SK-N-SH (cell line): Measurements from ENCODE around the gene ARHGAP26. TPM values are rescaled to one million over a fixed set of nuclear protein-coding genes. Genes with fewer than 3 reads are reported as not detected.

Source experiments
- CTCF ChIA-PET: fragments of 300-600, 350-600 bp; formaldehyde crosslinking; extraction: SDS; loops from one replicate; lab custom pipeline; 2021; lab: Yijun Ruan, JAX
- POLR2A ChIA-PET: fragments of 350-600 bp; sonication (Branson Sonifier 250); formaldehyde crosslinking; extraction: SDS; loops from one replicate; lab custom pipeline; 2020; ENCODE audit warnings: antibody characterized with exemption, inconsistent platforms; lab: Yijun Ruan, JAX
- DNase-seq: peaks from one replicate; pipeline ENCODE4 v3.0.0; 2012
- H2AFZ ChIP-seq: fragments of 200-600 bp; sonication (generic); 2 replicates; pipeline ENCODE4 v1.8.1; 2016; ENCODE audit warnings: antibody characterized with exemption, mild to moderate bottlenecking, low read depth
- H3F3A ChIP-seq: fragments of 200-600 bp; sonication (generic); replicated peaks from 2 replicates; pipeline ENCODE3; 2016; ENCODE audit warnings: antibody characterized with exemption, mild to moderate bottlenecking; ENCODE audit not compliant: insufficient read depth
- H3K27ac ChIP-seq, 2 experiments: fragments of 200-500 bp in 1 of 2; fragments of 200-600 bp in 1 of 2; sonication (Bioruptor generic) in 1 of 2; sonication (generic), shearing (Covaris generic) in 1 of 2; 2 replicates each; pipeline versions ENCODE4 v1.5.1 to v1.6.1; 2014 to 2016; ENCODE audit warnings: low read depth in 2 of 2, inconsistent platforms in 1 of 2, low read length in 1 of 2, mild to moderate bottlenecking in 1 of 2, mixed read lengths in 1 of 2
- H3K27me3 ChIP-seq: fragments of 200-600 bp; sonication (generic), shearing (Covaris generic); 2 replicates; pipeline ENCODE4 v1.6.1; 2016; ENCODE audit warnings: mixed run types; ENCODE audit not compliant: insufficient read depth
- H3K36me3 ChIP-seq, 2 experiments: fragments of 200-500 bp in 1 of 2; fragments of 200-600 bp in 1 of 2; sonication (Bioruptor generic) in 1 of 2; sonication (generic) in 1 of 2; replicated peaks in 1 of 2; 2 replicates each; pipeline versions ENCODE3 to v1.5.1; 2014 to 2016; ENCODE audit warnings: low read length in 1 of 2, mild to moderate bottlenecking in 1 of 2; ENCODE audit not compliant: insufficient read depth in 2 of 2, control insufficient read depth in 1 of 2
- H3K4me1 ChIP-seq, 2 experiments: fragments of 200-500 bp in 1 of 2; fragments of 200-600 bp in 1 of 2; sonication (Bioruptor generic) in 1 of 2; sonication (generic), shearing (Covaris generic) in 1 of 2; 2 replicates each; pipeline versions ENCODE4 v1.5.1 to v1.6.1; 2014 to 2016; ENCODE audit warnings: low read depth in 1 of 2, low read length in 1 of 2, mixed run types in 1 of 2; ENCODE audit not compliant: insufficient read depth in 2 of 2, control insufficient read depth in 1 of 2
- H3K4me2 ChIP-seq: fragments of 200-600 bp; sonication (generic), shearing (Covaris generic); 2 replicates; pipeline ENCODE4 v1.6.1; 2017; ENCODE audit warnings: mixed run types
- H3K4me3 ChIP-seq, 2 experiments: fragments of 200-500 bp in 1 of 2; fragments of 200-600 bp in 1 of 2; sonication (Bioruptor generic) in 1 of 2; sonication (generic), shearing (Covaris generic) in 1 of 2; 2 replicates each; pipeline versions ENCODE4 v1.5.1 to v1.8.1; 2014 to 2016; ENCODE audit warnings: low read depth in 2 of 2, inconsistent platforms in 1 of 2, low read length in 1 of 2, mild to moderate bottlenecking in 1 of 2, mixed read lengths in 1 of 2, moderate library complexity in 1 of 2
- H3K79me2 ChIP-seq: fragments of 200-600 bp; sonication (generic); 2 replicates; pipeline ENCODE4 v1.8.1; 2017; ENCODE audit warnings: mild to moderate bottlenecking; ENCODE audit not compliant: insufficient read depth
- H3K9ac ChIP-seq: fragments of 200-600 bp; sonication (generic); 2 replicates; pipeline ENCODE4 v1.6.1; 2017; ENCODE audit warnings: mixed run types
- H3K9me2 ChIP-seq: fragments of 200-600 bp; sonication (generic); 2 replicates; pipeline ENCODE4 v1.6.1; 2017; ENCODE audit warnings: mixed run types
- H3K9me3 ChIP-seq: fragments of 200-600 bp; sonication (generic); 2 replicates; pipeline ENCODE4 v1.6.1; 2017; ENCODE audit warnings: mixed run types, mild to moderate bottlenecking, moderate library complexity
- H4K20me1 ChIP-seq: fragments of 200-600 bp; sonication (generic); 2 replicates; pipeline ENCODE4 v1.6.1; 2017; ENCODE audit warnings: mild to moderate bottlenecking, mixed run types; ENCODE audit not compliant: insufficient read depth
- EZH2phosphoT487 ChIP-seq: fragments of 200-600 bp; sonication (generic); IDR thresholded peaks from 2 replicates; pipeline ENCODE4 v1.6.1; 2017; ENCODE audit warnings: low read depth, mixed run types, mild to moderate bottlenecking, antibody characterized with exemption, moderate library complexity, borderline replicate concordance
- FOXM1 ChIP-seq: IDR thresholded peaks from 2 replicates; pipeline ENCODE4 v1.4.0; 2012; ENCODE audit warnings: low read depth, mild to moderate bottlenecking
- GABPA ChIP-seq: IDR thresholded peaks from 2 replicates; pipeline ENCODE4 v1.4.0; 2012; ENCODE audit warnings: low read depth, mild to moderate bottlenecking
- RCOR1 ChIP-seq: fragments of 150-350 bp; IDR thresholded peaks from 2 replicates; pipeline ENCODE4 v1.6.1; 2017; ENCODE audit warnings: antibody characterized with exemption, low read length
- SIN3A ChIP-seq: IDR thresholded peaks from 2 replicates; pipeline ENCODE4 v1.6.1; 2012; ENCODE audit warnings: low read depth, mild to moderate bottlenecking, low read length, moderate library complexity, borderline replicate concordance
- SMC3 ChIP-seq: IDR thresholded peaks from 2 replicates; pipeline ENCODE4 v1.6.1; 2012; ENCODE audit warnings: low read depth, low read length, improper control_type of control experiment
- TAF1 ChIP-seq: IDR thresholded peaks from 2 replicates; pipeline ENCODE4 v1.6.1; 2012; ENCODE audit warnings: low read depth, mild to moderate bottlenecking, low read length, moderate library complexity, borderline replicate concordance
- TCF12 ChIP-seq: IDR thresholded peaks from 2 replicates; pipeline ENCODE4 v1.4.0; 2012
- TEAD4 ChIP-seq: IDR thresholded peaks from 2 replicates; pipeline ENCODE4 v1.4.0; 2012; ENCODE audit warnings: mild to moderate bottlenecking, borderline replicate concordance; ENCODE audit not compliant: insufficient read depth
- WGBS: methylation state at CpG from one replicate; pipeline ENCODE4 v1.1.6; 2017; ENCODE audit warnings: low lambda C conversion rate; 5-methylcytosine and 5-hydroxymethylcytosine counted together
- polyA plus RNA-seq, 3 experiments: library from polyadenylated mRNA; depleted of rRNA; stranded (reverse); fragments of >200 nt; gene quantifications; 2 replicates each; pipeline ENCODE4 v1.2.3, GENCODE V29; 2012
- TF ChIP-seq, protein P1 (sequence below): IDR thresholded peaks from 2 replicates; pipeline ENCODE4 v1.4.0; 2012; ENCODE audit warnings: low read depth, borderline replicate concordance
- TF ChIP-seq, protein P2 (sequence below): IDR thresholded peaks from 2 replicates; pipeline ENCODE4 v1.6.1; 2012; ENCODE audit warnings: mild to moderate bottlenecking, low read depth, low read length, moderate library complexity

The ARHGAP26 gene
- polyA plus RNA-seq, 1 of the 3 experiments (the other 2 are of a cell fraction) = 6.1 TPM

DNA sequence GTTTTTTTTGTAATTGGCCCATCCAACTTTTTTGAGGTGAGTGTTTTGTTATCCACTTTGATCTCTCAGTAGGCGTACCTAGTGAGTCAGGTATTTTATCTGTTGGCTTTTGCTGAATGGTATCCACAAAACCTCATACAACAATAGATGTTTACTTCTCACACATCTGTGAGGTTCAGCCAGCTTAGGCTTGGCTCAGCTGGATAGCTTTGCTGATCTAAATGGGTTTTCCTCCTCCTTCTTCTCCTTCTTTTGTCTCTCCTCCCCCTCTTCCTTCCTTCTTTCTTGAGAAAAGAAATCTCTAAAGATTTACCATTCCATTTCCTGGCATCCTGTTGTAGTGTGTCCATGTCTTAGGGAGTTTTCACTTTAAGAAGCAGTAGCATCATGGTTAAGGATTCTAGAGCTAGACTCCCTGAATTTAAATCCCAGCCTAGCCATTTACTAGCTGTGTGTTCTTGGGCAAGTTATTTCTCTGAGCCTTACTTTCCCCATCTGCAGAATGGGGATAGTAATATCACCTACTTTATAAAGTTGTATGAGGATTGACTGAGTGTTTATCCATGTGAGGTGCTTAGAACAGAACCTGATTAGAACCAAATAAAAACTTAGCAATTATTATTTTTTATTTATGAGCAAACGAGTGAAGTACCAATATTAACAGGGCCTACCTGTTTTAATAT, 126.3 kb downstream of the ARHGAP26 start (continued):
- TF ChIP-seq, protein P1, sequence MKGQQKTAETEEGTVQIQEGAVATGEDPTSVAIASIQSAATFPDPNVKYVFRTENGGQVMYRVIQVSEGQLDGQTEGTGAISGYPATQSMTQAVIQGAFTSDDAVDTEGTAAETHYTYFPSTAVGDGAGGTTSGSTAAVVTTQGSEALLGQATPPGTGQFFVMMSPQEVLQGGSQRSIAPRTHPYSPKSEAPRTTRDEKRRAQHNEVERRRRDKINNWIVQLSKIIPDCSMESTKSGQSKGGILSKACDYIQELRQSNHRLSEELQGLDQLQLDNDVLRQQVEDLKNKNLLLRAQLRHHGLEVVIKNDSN = no peak
- TF ChIP-seq, all 33 proteins: peak for 0

DNA sequence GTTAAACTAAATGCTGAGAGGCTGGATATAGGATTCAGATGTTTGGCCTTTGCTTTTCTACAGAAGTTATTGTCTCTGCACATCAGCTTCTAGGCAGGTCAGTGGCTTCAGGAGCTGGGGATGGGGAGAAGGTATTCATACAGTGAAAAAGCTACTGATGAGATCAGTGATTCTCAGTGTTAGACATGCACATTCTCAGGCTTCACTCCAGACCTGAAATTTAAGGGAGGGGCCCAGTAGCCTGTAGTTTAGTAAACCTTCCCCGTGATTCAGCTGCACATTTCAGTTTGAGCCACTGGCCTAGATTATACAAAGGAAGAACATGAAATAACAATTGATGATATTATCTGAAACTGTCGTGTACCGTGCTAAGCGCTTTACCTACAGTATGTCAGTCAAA, 127.2 kb downstream of the ARHGAP26 start:
- Histone ChIP-seq H3K79me2 (no peaks in the 10 kb centered on the region), H3K9me2 (no peaks in the 10 kb centered on the region), H3K4me2 (no peak overlapping the region), H2AFZ (no peak overlapping the region), H4K20me1 (no peaks in the 10 kb centered on the region), H3K9ac (no peak overlapping the region), H3K27ac (no peak overlapping the region), H3K4me1 (peaks cover 3 to 11% of the 10 kb centered on the region in 2 experiments; a peak in 2 of 4 replicates), H3K4me3 (no peak overlapping the region), H3F3A (peaks cover 11% of the 10 kb centered on the region), H3K9me3 (no peaks in the 10 kb centered on the region), H3K36me3 (peaks cover 0 to 41% of the 10 kb centered on the region in 2 experiments), H3K27me3 (no peaks in the 10 kb centered on the region)
- no peak for DNase-seq
- ChIA-PET POLR2A (no interaction called here), CTCF (interaction anchor here (0.9 to 6.1 kb wide), 8 partner anchors 9 to 242 kb away, joined by 3 to 51 read pairs (median 6); no protein-coding TSS in a partner anchor)
- WGBS = 85% methylated on average over 4 of the region's 4 CpGs
- TF ChIP-seq FOXM1 = no peak

DNA sequence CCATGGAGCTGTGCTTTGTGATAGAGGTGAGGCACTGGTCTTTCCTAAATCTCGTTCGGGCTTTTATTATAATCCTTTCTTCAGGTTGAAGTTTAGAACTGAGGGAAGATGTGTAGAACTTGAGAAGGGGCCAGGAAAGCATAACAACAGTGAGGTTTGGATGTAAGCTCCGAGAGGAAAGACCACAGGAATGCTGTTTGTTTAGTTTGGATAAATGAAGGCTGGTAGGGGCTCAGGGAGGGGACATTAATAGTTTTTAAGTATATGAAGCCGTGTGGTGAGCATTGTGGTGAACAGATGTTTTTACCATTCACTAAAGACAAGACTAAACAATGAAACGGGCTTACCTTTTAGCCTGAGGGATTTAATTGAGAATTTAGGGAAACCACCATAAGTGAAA, 130.8 kb downstream of the ARHGAP26 start:
- H3K9me2 ChIP-seq = no peaks in the 10 kb centered on the region
- no peak overlapping the region for H3K4me3 ChIP-seq
- peaks cover 6% of the 10 kb centered on the region for H3F3A ChIP-seq
- peaks cover under 1 to 68% of the 10 kb centered on the region in 2 experiments for H3K36me3 ChIP-seq
- no peak overlapping the region for H3K4me2 ChIP-seq
- ChIA-PET POLR2A (no interaction called here), CTCF (interaction anchor here (2.5 to 6.1 kb wide), 2 partner anchors 12 to 187 kb away, joined by 15 to 51 read pairs; no protein-coding TSS in a partner anchor)
- H3K9ac ChIP-seq = no peak overlapping the region
- H3K4me1 ChIP-seq = peaks cover 3 to 8% of the 10 kb centered on the region in 2 experiments; a peak in 2 of 4 replicates
- H4K20me1 ChIP-seq = no peaks in the 10 kb centered on the region
- H3K9me3 ChIP-seq = no peaks in the 10 kb centered on the region
- H3K27ac ChIP-seq = no peak overlapping the region
- WGBS = 73% methylated on average over 5 of the region's 5 CpGs
- H2AFZ ChIP-seq = no peak overlapping the region
- no peaks in the 10 kb centered on the region for H3K27me3 ChIP-seq
- no peak for DNase-seq
- H3K79me2 ChIP-seq = no peaks in the 10 kb centered on the region
- no peak for TF ChIP-seq TAF1
- TF ChIP-seq TCF12 = 0 out of 2 replicates have a peak, but pooled peaks have one; percentile 4
- TF ChIP-seq, all 33 proteins: peak for 1

DNA sequence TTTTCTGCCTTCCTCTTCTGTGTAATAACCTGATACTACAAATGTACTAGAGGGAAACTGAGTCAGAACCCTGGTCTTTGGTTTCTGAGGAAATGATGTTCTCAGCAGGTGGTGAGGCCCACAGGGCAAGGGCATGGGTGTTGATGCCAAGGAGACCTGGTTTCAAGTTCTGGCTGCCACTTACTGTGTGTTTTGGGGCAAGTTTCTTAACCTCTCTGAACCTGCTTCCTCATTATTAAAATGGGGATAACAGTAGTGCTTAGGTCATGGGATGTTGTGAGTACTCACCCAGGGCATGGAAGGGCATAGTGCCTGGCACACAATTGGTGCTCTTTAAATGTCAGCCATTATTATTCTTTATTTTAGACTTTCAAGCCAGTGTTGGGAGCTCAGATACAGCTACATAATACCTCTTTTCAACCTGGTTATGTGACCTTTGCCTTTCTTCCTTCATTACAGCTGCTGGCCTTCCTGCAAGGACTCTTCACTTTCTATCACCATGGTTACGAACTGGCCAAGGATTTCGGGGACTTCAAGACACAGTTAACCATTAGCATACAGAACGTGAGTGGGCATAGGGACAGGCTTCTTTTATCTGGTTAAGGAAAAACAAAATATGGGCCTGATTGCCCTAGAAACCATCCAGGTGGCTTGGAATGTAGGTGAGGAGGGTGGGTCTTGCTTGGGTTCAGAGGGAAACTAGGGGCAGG, 131.5 kb downstream of the ARHGAP26 start:
- WGBS = 100% methylated on average over 3 of the region's 3 CpGs
- Histone ChIP-seq H3K9ac (no peak overlapping the region), H3K4me2 (no peak overlapping the region), H3F3A (no peaks in the 10 kb centered on the region), H2AFZ (no peak overlapping the region), H4K20me1 (no peaks in the 10 kb centered on the region), H3K9me2 (no peaks in the 10 kb centered on the region), H3K4me1 (peaks cover 3 to 5% of the 10 kb centered on the region in 2 experiments; a peak in 2 of 4 replicates), H3K27ac (no peak overlapping the region), H3K27me3 (no peaks in the 10 kb centered on the region), H3K4me3 (no peak overlapping the region), H3K36me3 (peaks cover 5 to 70% of the 10 kb centered on the region in 2 experiments), H3K9me3 (no peaks in the 10 kb centered on the region), H3K79me2 (no peaks in the 10 kb centered on the region)
- ChIA-PET POLR2A (no interaction called here), CTCF (interaction anchor here (6.1 kb wide), 1 partner anchor 13 kb away, joined by 51 read pairs; no protein-coding TSS in a partner anchor)
- TF ChIP-seq SMC3 = no peak
- TF ChIP-seq, protein P2, sequence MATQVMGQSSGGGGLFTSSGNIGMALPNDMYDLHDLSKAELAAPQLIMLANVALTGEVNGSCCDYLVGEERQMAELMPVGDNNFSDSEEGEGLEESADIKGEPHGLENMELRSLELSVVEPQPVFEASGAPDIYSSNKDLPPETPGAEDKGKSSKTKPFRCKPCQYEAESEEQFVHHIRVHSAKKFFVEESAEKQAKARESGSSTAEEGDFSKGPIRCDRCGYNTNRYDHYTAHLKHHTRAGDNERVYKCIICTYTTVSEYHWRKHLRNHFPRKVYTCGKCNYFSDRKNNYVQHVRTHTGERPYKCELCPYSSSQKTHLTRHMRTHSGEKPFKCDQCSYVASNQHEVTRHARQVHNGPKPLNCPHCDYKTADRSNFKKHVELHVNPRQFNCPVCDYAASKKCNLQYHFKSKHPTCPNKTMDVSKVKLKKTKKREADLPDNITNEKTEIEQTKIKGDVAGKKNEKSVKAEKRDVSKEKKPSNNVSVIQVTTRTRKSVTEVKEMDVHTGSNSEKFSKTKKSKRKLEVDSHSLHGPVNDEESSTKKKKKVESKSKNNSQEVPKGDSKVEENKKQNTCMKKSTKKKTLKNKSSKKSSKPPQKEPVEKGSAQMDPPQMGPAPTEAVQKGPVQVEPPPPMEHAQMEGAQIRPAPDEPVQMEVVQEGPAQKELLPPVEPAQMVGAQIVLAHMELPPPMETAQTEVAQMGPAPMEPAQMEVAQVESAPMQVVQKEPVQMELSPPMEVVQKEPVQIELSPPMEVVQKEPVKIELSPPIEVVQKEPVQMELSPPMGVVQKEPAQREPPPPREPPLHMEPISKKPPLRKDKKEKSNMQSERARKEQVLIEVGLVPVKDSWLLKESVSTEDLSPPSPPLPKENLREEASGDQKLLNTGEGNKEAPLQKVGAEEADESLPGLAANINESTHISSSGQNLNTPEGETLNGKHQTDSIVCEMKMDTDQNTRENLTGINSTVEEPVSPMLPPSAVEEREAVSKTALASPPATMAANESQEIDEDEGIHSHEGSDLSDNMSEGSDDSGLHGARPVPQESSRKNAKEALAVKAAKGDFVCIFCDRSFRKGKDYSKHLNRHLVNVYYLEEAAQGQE = no peak
- TF ChIP-seq GABPA = no peak
- TF ChIP-seq EZH2phosphoT487 = no peak
- TF ChIP-seq TCF12 = no peak
- TF ChIP-seq TEAD4 = no peak
- TF ChIP-seq RCOR1 = no peak
- no peak for TF ChIP-seq SIN3A
- no peak for DNase-seq
